Stimulated activated CD4-positive, alpha-beta T cell treated with anti-CD3 and anti-CD28 coated beads, Interleukin-1b, Interleukin-23, amount 100 ng/mL, for 1 hour (primary cell): ENCODE data around the gene TM4SF18.

Experiments used
- DNase-seq, 2 donors: peaks; one replicate each; pipeline ENCODE4 v3.0.0-alpha.2; 2020; ENCODE audit warnings: low read depth in 2 of 2

TM4SF18 gene

DNA sequence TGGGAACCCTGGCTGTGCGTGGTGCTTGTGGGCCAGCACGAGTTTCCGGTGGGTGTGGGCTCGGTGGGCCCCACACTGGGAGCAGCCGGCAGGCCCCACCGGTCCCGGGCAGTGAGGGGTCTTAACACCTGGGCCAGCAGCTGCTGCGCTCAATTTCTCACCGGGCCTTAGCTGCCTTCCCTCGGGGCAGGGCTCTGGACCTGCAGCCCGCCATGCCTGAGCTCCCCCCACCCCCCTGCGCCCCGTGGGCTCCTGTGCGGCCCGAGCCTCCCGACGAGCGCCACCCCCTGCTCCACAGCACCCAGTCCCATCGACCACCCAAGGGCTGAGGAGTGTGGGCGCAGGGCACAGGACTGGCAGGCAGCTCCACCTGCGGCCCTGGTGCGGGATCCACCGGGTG is 49.4 kb downstream of the TM4SF18 start:
- DNase-seq: no peak

- no peak for DNase-seq
Observed at GRCh38 chr3:149283401-149283800, 50.0 kb downstream of the TM4SF18 start.

DNA sequence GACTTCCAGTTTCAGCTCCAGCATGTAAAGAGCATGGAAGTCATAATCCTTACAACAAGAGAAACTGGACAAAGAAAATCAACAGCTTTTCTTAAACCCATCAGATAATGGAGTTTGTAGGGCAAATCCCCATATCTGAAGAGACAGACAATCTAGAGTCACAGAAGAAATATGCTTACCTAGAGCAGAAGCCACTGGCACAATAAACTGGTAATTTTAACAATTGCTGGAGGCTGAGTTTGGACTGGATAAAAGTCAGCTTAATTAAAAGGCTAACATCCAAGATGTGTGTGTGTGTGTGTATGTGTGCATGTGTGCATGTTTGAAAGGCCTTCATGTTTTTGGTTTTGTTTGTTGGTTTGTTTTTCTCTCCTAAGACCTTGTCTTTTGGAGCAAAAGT is 50.6 kb downstream of the TM4SF18 start:
- no peak for DNase-seq

- no peak for DNase-seq
Observed at GRCh38 chr3:149282322-149282721, 51.1 kb downstream of the TM4SF18 start.

DNA sequence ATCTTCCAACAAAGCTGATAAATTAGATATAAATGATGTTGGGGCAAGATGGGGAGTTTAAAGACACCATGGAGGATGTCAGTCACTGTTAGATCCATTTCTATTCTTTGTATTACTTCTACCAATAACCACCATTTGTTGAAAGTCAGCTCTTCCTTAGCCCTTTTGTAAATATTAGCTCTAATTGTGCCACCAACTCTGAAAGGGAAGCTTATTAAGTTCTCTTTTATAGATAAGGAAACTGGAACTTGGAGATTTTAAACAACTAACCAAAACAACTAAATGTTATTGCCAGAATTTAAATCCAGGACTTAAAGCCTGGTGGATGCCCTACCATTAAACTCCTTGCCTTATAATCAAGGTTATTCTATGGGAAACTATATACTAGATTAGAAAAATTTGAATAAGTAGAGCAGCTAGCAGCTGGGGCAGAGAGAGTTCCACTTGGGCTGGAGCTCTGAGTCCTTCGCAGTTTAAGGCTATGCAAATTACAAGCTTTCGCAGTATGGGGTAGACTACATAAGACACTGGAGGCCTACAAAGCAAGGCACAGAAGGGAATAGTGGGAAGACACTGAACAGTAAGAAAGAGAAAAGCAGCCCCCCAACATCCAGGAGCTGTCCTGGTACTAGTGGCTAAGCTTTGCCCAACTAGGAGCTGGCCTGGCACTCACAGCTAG is 52.6 kb downstream of the TM4SF18 start:
- DNase-seq: no peak

DNA sequence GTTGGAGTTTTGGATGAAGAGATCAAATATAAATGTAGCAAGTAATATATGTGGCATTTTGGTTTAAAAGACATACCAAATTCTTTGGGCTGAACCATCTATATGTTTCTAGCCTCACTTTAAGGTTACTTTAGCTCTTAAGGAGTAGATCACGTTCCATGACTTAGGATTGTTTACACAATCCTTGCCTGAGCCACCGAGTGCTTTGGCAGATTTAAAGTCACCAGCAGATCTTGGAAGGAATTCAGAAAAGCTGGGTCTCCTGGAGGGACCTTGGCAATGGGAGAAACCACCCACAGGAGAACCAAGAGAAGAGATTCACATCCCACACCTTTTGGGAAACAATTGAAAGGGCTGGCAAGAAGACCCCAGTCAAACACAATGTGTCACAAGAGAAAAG is 54.5 kb downstream of the TM4SF18 start:
- DNase-seq: no peak

DNA sequence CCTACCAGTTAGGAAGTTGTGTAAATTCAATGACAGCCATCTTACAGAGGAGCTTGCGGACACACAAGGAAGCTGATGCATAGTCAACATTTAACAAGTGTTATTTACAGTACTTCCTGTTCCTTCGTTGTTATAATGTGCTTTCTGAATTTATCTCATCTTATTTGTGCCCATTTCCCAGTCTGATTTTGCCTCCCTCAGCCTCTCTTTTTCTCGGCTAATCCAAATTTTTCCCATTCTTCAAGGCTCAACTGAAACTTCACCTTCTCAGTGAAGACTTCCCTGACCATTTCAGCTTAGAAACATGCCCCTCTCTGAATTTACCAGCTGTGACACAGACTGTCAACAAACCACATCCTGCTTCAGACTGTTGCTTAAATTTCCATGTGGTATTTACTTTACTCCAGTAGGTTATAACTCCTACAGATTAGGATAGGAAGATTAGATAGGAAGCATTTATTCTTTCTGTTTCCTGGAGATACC is 56.1 kb downstream of the TM4SF18 start:
- no peak for DNase-seq

DNA sequence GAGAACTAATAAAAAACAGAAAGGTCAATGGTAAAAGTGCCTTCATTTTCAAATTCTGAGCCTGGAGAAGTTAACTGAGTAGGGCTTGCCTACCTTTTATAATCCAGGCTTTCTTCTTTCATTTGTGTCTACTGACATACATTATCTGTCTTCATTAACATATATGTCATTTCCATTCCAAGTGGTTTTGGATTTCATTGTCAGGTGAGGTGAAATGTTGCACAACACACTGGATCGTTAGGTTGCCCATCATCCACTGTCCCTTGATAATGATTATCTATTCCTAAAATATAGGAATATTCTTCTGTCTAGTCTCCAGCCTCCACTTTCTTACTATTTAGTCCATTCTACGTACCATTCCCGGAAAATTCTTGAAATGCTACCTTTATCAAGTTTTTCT is 56.8 kb downstream of the TM4SF18 start:
- no peak for DNase-seq

DNA sequence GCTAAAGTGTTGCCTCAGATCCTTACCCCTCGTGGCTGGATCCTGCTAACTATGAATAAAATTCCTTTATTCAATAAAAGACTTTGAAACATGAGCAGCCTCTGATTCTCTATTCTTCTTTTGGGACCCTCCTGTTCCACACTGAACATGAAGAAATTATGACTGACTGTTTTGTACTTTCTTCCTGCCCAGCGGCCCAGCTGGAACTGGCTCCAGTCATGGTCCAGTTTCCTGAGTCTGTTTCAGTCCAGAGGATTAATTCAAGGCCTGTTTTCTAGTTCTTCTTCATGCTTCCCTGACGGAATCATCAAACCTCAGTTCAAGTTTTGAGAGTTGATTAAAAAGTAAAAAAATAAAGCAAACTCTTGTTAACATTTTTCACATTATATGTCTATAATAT is 59.2 kb downstream of the TM4SF18 start:
- DNase-seq: no peak

DNA sequence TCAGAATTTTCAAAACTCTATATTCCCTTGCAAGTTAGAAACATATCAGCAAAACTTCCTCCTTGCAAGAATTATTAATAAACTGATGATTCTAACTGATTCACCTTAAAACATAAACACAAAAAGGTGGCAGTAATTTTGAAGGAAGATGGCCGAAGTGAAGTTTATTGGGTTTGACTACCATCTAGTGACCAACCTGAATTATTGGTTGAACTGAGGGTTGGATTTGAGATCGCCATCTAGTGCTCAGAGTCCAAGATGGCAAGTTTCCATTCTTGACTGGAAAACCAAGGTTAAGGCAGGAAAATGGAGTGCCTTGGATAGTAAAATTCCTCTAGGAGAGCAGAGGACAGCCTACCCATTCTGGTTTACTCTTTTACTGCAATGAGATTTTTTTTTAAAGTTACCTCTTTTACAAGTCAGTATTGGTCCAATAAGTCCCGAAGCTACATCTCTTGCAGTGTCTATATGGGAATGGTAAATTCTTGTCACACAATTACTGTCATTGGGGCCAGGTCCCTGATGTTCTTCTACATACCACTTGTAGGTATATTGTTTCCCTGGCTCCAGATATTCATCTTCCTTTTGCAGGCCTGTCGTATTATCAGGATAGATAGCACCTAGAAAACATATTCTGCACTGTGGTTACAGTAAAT is 60.2 kb downstream of the TM4SF18 start:
- DNase-seq: no peak

- no peak for DNase-seq
Observed at GRCh38 chr3:149271669-149272068, 61.8 kb downstream of the TM4SF18 start.

- DNase-seq: no peak
Observed at GRCh38 chr3:149270180-149270579, 63.3 kb downstream of the TM4SF18 start.

- no peak for DNase-seq
Observed at GRCh38 chr3:149269687-149270086, 63.7 kb downstream of the TM4SF18 start.
